HL-60/S4 (cell line): ENCODE results near the gene SBF1.

Experiments used
- in situ Hi-C: fragments of 300-500 bp; cut with MboI; formaldehyde crosslinking; loops from 2 replicates; pipeline ENCODE4 v1.14.3; 2022; ENCODE audit warnings: low sequenced_read_pairs

SBF1 gene

GRCh38 chr22:50446708-50447575, 27.9 kb downstream of the SBF1 start:
- in situ Hi-C loops, result no loop called here

GRCh38 chr22:50445880-50446707, 28.7 kb downstream of the SBF1 start:
- in situ Hi-C loops, result no loop called here

DNA sequence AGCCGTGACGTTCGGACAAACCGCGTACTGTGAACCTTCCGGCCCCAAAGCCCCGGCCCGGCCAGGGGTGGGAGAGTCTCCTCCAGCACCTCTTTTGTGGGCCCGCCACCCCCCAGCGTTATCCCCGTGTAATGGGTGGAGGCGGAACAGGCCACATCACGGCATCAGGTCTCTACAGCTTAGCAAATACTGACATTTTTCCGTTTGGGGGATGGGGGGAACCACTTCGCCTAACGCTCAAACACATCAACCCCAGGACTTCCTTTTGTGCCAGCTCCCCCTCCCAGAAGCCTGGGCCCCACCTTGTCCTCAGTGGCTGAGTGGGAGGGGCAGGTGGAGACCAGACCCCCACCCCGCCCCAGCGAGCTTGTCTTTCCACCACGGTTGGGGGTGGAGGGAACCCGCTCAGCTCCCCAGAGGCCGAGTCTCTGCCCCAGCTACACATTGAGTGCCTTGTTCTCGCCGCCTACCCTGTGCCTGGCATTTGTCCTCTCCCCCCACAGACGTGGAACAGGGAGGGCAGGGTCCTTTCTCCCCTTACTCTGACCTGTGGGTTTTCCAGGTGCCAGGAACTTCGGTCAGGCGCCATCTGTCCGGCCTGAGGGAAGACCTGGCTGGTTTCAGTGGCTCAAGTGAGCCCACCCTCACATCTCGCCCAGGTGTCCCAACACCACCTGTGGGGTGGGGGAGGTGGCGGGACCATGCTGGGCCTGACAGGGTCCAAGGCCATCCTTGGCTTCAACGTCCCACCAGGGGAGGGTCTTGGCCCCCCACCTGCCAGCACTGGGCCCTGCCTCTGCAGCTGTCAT, 29.6 kb downstream of the SBF1 start:
- in situ Hi-C loops, result no loop called here

DNA sequence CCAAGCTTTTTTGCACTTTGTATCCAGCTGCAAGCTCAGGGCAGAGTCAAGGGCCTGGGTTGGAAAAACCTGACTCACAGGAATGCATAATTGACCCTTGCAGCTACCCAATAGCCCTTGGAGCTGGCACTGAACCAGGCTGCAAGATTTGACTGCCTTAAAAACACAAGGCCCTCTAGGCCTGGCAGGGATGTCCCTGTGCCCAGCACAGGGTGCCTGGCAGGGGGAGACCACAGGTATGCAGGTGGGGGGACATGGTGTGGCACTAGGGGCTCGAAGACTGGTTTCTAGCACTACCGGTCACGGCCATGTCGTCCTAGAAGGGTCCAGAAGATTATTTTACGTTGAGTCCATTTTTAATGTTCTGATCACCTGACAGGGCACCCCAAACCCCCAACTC, 30.2 kb downstream of the SBF1 start:
- in situ Hi-C loops, result no loop called here

DNA sequence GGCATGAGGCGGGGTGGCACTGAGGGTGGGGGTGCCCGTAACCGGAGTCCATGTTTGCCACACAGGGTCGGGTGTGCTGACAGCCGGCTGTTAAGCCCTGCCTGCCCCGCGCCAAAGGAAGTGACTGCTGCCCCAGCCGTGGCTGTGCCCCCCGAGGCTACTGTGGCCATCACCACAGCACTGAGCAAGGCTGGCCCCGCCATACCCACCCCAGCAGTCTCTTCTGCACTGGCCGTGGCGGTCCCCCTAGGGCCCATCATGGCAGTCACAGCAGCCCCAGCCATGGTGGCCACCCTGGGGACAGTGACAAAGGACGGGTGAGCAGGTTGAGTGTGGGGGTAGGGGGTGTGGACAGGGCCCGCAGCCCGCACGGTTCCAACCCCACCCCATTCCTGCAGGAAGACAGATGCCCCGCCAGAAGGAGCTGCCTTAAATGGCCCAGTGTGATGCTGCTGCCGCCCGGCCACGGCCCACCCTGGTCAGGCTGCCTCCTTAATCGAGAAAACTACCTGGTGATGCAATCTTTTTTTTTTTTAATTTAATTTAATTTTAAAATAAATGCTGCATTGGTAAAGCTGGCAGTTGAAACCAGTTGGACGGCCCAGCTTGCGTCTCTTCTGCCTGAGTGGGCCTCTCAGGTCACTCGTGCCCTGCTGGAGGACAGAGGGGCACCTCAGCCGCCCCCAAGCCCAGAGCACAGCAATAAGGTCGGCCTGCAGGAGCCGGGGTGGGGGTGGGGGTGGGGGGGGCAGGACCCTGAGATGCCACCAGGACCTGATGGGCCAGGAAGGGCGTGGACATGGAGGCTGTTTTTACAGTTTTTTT, 30.8 kb downstream of the SBF1 start:
- in situ Hi-C loops, result no loop called here

GRCh38 chr22:50443197-50443596, 31.6 kb downstream of the SBF1 start:
- in situ Hi-C loops, result no loop called here

GRCh38 chr22:50441428-50441993, 33.3 kb downstream of the SBF1 start:
- in situ Hi-C loops, result no loop called here

GRCh38 chr22:50440544-50441249, 34.1 kb downstream of the SBF1 start:
- in situ Hi-C loops, result no loop called here

GRCh38 chr22:50439871-50440331, 34.9 kb downstream of the SBF1 start:
- in situ Hi-C loops, result no loop called here

GRCh38 chr22:50439314-50439870, 35.4 kb downstream of the SBF1 start:
- in situ Hi-C loops, result no loop called here

- in situ Hi-C loops, result no loop called here
Observed at GRCh38 chr22:50438305-50439275, 36.2 kb downstream of the SBF1 start.

GRCh38 chr22:50437511-50438304, 37.1 kb downstream of the SBF1 start:
- in situ Hi-C loops, result no loop called here

- in situ Hi-C loops, result no loop called here
Observed at GRCh38 chr22:50436841-50437341, 37.9 kb downstream of the SBF1 start.

DNA sequence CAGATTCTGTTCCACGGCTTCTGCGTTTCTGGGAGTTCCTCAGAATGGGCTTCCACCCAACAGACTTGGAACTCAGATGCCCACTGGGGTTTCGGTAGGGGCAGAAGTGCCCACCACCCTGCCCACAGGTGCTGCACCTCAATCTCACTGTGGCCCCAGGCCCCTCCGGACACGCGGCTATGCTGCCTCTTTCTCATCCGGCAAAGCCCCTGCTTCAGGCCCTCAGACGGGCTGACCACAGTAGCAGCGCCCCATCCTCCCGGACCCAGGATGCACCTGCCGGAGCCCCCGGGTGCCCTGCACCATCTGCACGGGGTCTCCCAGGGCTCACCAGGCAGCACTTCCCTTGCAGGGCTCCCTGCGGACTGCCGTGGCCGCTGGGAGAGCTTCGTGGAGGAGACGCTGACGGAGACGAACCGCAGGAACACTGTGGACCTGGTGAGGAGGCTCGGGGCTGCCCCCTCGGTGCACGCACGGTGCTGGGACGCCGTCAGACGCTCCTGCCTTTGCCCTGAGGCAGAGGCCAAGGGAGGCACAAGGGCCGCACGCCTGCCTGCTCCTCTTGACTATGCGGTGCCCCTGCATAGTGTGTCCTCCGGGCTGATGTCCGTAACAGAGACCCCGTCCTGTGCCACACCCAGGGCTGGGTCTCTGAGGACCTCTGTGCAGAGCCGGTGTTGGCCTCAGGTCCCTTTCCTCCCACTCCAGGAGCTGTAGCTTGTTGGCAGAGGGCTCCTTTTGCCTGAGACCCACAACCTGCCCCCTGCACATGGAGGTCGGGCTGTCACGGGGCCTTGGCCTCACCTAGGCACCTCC, 38.6 kb downstream of the SBF1 start:
- in situ Hi-C loops, result no loop called here

DNA sequence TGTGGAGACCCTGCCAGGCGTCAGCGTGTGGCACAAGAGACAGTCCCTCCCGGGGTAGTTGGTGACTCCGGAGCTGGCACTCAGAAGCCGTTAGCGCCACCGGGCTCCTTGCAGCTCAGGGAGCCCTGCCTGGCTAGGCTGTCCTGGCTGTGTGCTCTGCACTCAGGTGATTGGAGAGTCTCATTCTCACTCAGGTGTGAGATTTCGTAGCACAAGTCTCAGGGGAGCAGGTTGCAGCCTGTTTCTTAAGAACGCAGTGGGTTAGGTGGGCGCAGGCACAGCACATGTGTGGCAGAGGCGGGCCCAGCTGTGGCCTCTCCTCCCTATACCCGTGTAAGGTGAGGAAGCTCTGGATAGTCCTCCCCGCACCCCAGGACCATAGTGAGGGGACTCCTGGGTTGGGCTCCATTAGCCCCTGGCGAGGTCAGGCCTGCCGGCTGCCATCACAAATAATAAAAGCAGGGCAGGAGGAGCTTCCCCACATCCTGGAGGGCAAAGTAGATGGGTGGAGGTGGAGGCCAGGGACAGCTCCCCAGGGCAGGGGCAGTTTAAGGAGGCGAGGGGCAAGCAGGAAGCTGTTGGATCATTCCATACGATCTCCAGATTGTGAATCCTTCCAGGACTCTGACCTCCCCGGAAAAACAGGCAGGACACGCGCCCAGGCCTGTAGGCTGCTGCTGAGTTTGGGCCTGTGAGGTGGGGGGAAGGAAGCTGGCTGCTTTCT, 39.4 kb downstream of the SBF1 start:
- in situ Hi-C loops, result no loop called here
